ENCODE data around the gene PAQR4. TPM values are rescaled to one million over a fixed set of nuclear protein-coding genes. Genes with fewer than 3 reads are reported as not detected.

Gene PAQR4
- total and polyA plus RNA-seq, 2 donors (not counting 1 experiment from before 2014, with no cell fraction given) = 1.5 to 3.0 TPM

DNA sequence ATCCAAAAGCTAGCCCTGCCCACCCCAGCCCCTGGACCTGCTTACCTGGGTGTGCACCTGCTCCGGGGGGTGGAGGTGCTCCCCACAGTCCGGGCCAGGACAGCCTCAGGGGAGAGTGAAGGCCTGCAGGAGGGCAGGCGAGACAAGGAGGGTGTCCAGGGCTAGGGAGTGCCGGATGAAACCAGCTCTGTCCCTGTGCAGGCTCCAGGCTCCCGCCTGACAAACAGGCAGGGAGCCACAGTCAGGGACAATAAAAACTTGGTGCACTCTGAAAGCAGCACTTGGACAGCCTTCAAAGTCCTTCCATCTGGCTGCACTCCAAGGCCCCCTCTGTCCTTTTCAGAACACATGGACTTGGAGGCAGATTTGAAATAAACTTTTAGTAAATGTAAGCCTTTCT is 3.9 kb downstream of the PAQR4 start:
- Histone ChIP-seq H3K4me3 (replicated peaks in 1 of 4; ENCODE audit: control extremely low read depth in 1 of 4, insufficient read depth in 1 of 4, low read depth in 3 of 4, low read length in 4 of 4) (no peak overlapping the region), H4K20me1 (ENCODE audit: control insufficient read depth, extremely low read depth, insufficient read depth, low read length) (no peaks in the 10 kb centered on the region), H3K27ac (ENCODE audit: insufficient read depth, low read length) (no peak overlapping the region), H3K27me3 (ENCODE audit: control insufficient read depth, insufficient read depth, low read length) (no peaks in the 10 kb centered on the region), H3K79me2 (ENCODE audit: control insufficient read depth, insufficient read depth, low read length) (no peaks in the 10 kb centered on the region), H3K9ac (ENCODE audit: insufficient read depth, low read length) (no peak overlapping the region), H3K4me1 (ENCODE audit: control insufficient read depth, extremely low read depth, insufficient read depth, low read length) (no peaks in the 10 kb centered on the region), H2AFZ (ENCODE audit: low read length) (no peak overlapping the region), H3K9me3 (ENCODE audit: control insufficient read depth, insufficient read depth, low read depth, low read length) (no peaks in the 10 kb centered on the region), H3K36me3 (ENCODE audit: control insufficient read depth, insufficient read depth, low read length) (peaks cover 2% of the 10 kb centered on the region), H3K4me2 (ENCODE audit: extremely low read depth, insufficient read depth, low read length) (no peak overlapping the region)
- TF ChIP-seq, protein P1, sequence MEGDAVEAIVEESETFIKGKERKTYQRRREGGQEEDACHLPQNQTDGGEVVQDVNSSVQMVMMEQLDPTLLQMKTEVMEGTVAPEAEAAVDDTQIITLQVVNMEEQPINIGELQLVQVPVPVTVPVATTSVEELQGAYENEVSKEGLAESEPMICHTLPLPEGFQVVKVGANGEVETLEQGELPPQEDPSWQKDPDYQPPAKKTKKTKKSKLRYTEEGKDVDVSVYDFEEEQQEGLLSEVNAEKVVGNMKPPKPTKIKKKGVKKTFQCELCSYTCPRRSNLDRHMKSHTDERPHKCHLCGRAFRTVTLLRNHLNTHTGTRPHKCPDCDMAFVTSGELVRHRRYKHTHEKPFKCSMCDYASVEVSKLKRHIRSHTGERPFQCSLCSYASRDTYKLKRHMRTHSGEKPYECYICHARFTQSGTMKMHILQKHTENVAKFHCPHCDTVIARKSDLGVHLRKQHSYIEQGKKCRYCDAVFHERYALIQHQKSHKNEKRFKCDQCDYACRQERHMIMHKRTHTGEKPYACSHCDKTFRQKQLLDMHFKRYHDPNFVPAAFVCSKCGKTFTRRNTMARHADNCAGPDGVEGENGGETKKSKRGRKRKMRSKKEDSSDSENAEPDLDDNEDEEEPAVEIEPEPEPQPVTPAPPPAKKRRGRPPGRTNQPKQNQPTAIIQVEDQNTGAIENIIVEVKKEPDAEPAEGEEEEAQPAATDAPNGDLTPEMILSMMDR (conservative IDR thresholded peaks at IDR 0.05 in 1 of 2, IDR thresholded peaks at IDR 0.05 in 1 of 2; ENCODE audit: low read depth in 1 of 2, low read length in 2 of 2) = no peak
- no peak for TF ChIP-seq EZH2 (IDR thresholded peaks at IDR 0.05; ENCODE audit: low read length, missing control alignments)
- DNase-seq (ENCODE audit: low read depth in 2 of 2) = no peak

DNA sequence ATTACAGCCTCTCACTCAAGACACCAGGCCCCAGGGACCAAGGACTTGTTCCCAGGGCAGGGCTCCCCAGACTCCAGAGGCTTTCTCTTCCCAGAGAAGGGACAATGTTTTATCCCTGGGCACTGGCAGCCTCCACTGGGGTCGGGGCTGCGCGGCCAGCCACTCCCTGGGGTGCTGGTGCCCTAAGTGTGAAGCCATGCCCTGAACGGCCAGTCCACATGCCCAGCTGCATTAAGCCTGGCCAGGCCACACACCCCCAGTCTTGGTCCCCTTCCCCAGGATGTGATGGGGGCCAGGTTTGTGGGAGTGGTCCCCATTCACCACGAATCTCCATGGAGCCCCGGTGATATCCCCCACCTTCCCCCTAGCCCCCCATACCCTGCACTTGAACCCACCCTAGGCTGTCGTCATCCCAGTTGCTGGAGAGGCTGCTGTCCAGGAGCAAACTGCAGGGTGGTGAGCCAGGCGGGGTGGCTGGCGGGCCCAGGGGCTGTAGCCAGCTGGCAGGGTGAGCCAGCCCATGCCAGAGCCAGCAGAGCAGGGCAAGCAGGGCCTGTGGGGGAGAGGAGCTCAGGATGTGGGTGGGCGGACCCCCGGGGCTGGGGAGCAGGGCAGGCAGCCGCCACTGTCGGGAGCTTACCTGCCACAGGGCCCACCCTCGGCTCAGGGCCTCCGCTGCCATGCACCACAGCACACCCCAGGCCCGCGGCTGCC is 4.6 kb downstream of the PAQR4 start:
- Histone ChIP-seq H3K27me3 (ENCODE audit: control insufficient read depth, insufficient read depth, low read length) (no peaks in the 10 kb centered on the region), H3K4me2 (ENCODE audit: extremely low read depth, insufficient read depth, low read length) (no peak overlapping the region), H2AFZ (ENCODE audit: low read length) (no peak overlapping the region), H3K4me1 (ENCODE audit: control insufficient read depth, extremely low read depth, insufficient read depth, low read length) (no peaks in the 10 kb centered on the region), H3K79me2 (ENCODE audit: control insufficient read depth, insufficient read depth, low read length) (no peaks in the 10 kb centered on the region), H3K9me3 (ENCODE audit: control insufficient read depth, insufficient read depth, low read depth, low read length) (no peaks in the 10 kb centered on the region), H3K27ac (ENCODE audit: insufficient read depth, low read length) (no peak overlapping the region), H3K4me3 (replicated peaks in 1 of 4; ENCODE audit: control extremely low read depth in 1 of 4, insufficient read depth in 1 of 4, low read depth in 3 of 4, low read length in 4 of 4) (no peak overlapping the region), H3K36me3 (ENCODE audit: control insufficient read depth, insufficient read depth, low read length) (peaks cover 2% of the 10 kb centered on the region), H4K20me1 (ENCODE audit: control insufficient read depth, extremely low read depth, insufficient read depth, low read length) (no peaks in the 10 kb centered on the region), H3K9ac (ENCODE audit: insufficient read depth, low read length) (no peak overlapping the region)
- TF ChIP-seq EZH2 (IDR thresholded peaks at IDR 0.05; ENCODE audit: low read length, missing control alignments) = no peak
- TF ChIP-seq, protein P1 (conservative IDR thresholded peaks at IDR 0.05 in 1 of 2, IDR thresholded peaks at IDR 0.05 in 1 of 2; ENCODE audit: low read depth in 1 of 2, low read length in 2 of 2) = no peak
- no peak for DNase-seq (ENCODE audit: low read depth in 2 of 2)

DNA sequence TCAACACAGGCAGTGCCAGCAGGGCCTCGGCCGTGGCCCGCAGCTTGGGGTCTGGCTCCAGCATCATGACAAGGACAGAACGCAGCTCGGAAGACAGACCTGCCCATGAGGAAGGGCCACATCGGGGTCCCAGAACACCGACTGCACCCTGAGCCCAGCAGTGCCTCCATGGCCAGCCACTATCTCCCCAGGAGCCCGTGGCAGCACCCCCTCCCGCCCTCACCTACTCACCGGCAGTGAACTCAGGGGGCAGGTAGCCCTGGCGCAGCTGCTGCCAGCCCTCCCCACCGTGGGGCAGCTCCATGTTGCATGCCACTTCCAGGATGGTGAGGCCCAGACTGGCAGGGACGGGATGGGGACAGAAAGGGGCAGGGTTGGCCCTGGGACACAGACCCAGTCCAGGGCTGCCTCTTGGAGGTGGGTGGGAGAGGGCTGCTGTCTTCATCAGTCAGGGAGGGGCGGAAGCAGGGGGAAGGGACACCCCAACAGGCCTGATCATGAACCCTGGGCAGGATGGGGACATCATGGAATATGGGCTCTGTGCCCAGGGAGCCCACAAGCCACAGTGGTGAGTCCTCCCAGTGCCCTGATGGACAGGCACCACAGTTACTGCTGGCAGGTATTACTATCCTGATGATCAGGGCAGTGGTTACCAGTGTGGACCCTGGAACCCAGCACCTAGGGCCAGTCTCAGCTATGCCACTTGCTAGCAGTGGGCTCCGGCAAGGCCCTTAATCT is 5.3 kb downstream of the PAQR4 start:
- DNase-seq (ENCODE audit: low read depth in 2 of 2) = no peak
- no peak overlapping the region for H3K27ac ChIP-seq (ENCODE audit: insufficient read depth, low read length)
- no peaks in the 10 kb centered on the region for H4K20me1 ChIP-seq (ENCODE audit: control insufficient read depth, extremely low read depth, insufficient read depth, low read length)
- H3K36me3 ChIP-seq (ENCODE audit: control insufficient read depth, insufficient read depth, low read length) = peaks cover 2% of the 10 kb centered on the region
- no peak overlapping the region for H3K9ac ChIP-seq (ENCODE audit: insufficient read depth, low read length)
- TF ChIP-seq EZH2 (IDR thresholded peaks at IDR 0.05; ENCODE audit: low read length, missing control alignments) = no peak
- TF ChIP-seq, protein P1 (conservative IDR thresholded peaks at IDR 0.05 in 1 of 2, IDR thresholded peaks at IDR 0.05 in 1 of 2; ENCODE audit: low read depth in 1 of 2, low read length in 2 of 2) = no peak
- H3K27me3 ChIP-seq (ENCODE audit: control insufficient read depth, insufficient read depth, low read length) = no peaks in the 10 kb centered on the region
- H3K9me3 ChIP-seq (ENCODE audit: control insufficient read depth, insufficient read depth, low read depth, low read length) = no peaks in the 10 kb centered on the region
- H3K4me3 ChIP-seq (replicated peaks in 1 of 4; ENCODE audit: control extremely low read depth in 1 of 4, insufficient read depth in 1 of 4, low read depth in 3 of 4, low read length in 4 of 4) = no peak overlapping the region
- H2AFZ ChIP-seq (ENCODE audit: low read length) = no peak overlapping the region
- peaks cover under 1% of the 10 kb centered on the region for H3K4me1 ChIP-seq (ENCODE audit: control insufficient read depth, extremely low read depth, insufficient read depth, low read length)
- H3K79me2 ChIP-seq (ENCODE audit: control insufficient read depth, insufficient read depth, low read length) = peaks cover 2% of the 10 kb centered on the region
- no peak overlapping the region for H3K4me2 ChIP-seq (ENCODE audit: extremely low read depth, insufficient read depth, low read length)
